ENCODE data around the gene TSR3.

DNA sequence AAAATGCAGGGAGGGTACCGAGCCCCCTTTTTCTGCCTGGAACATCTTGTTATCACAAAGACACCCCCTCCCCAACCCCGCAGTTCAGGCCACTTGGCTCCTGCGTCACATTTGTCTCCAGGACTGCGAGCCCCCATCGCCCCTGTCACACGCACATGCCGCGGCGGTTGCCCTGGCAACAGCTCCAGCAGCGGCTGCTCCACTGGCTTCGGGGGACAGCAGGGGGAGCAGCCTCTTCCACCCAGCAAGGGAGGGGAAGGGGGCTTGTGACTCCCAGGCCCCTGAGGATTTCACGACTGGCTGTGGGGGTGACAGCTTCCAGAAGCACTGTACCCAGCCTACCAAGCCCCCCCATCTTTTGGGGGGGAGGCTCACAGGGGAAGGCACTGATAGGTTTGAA, 15.7 kb downstream of the TSR3 start:
- TF ChIP-seq, protein P1, sequence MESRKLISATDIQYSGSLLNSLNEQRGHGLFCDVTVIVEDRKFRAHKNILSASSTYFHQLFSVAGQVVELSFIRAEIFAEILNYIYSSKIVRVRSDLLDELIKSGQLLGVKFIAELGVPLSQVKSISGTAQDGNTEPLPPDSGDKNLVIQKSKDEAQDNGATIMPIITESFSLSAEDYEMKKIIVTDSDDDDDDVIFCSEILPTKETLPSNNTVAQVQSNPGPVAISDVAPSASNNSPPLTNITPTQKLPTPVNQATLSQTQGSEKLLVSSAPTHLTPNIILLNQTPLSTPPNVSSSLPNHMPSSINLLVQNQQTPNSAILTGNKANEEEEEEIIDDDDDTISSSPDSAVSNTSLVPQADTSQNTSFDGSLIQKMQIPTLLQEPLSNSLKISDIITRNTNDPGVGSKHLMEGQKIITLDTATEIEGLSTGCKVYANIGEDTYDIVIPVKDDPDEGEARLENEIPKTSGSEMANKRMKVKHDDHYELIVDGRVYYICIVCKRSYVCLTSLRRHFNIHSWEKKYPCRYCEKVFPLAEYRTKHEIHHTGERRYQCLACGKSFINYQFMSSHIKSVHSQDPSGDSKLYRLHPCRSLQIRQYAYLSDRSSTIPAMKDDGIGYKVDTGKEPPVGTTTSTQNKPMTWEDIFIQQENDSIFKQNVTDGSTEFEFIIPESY (IDR thresholded peaks at IDR 0.05; ENCODE audit: extremely low read depth, insufficient replicate concordance, low read length) = no peak
- TF ChIP-seq, protein P2, sequence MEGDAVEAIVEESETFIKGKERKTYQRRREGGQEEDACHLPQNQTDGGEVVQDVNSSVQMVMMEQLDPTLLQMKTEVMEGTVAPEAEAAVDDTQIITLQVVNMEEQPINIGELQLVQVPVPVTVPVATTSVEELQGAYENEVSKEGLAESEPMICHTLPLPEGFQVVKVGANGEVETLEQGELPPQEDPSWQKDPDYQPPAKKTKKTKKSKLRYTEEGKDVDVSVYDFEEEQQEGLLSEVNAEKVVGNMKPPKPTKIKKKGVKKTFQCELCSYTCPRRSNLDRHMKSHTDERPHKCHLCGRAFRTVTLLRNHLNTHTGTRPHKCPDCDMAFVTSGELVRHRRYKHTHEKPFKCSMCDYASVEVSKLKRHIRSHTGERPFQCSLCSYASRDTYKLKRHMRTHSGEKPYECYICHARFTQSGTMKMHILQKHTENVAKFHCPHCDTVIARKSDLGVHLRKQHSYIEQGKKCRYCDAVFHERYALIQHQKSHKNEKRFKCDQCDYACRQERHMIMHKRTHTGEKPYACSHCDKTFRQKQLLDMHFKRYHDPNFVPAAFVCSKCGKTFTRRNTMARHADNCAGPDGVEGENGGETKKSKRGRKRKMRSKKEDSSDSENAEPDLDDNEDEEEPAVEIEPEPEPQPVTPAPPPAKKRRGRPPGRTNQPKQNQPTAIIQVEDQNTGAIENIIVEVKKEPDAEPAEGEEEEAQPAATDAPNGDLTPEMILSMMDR (IDR thresholded peaks at IDR 0.05 in 2 of 3, conservative IDR thresholded peaks at IDR 0.05 in 1 of 3; ENCODE audit: borderline replicate concordance in 1 of 3, insufficient read depth in 1 of 3, low read depth in 2 of 3, low read length in 2 of 3) = no peak
- TF ChIP-seq POLR2A (IDR thresholded peaks at IDR 0.05; ENCODE audit: borderline replicate concordance, extremely low read depth, insufficient read depth, insufficient read length) (no peak), POLR2AphosphoS5 (IDR thresholded peaks at IDR 0.05; ENCODE audit: low read depth, low read length) (no peak)
